ENCODE results near the gene FAM222A.

FAM222A gene

GRCh38 chr12:109731231-109731731 lies 17.7 kb downstream of the FAM222A start:
- Histone ChIP-seq H3K9me3 (ENCODE audit: control insufficient read depth, low read length) (no peaks in the 10 kb centered on the region), H3K4me1 (ENCODE audit: control insufficient read depth, insufficient read depth, low read length) (peaks cover 32% of the 10 kb centered on the region), H3K36me3 (ENCODE audit: control insufficient read depth, insufficient read depth, low read length) (no peaks in the 10 kb centered on the region), H3K27me3 (ENCODE audit: control insufficient read depth, insufficient read depth, low read length, poor library complexity, severe bottlenecking) (no peaks in the 10 kb centered on the region), H3K4me3 (ENCODE audit: insufficient read depth, low read depth, low read length) (no peak overlapping the region), H3K27ac (ENCODE audit: insufficient read depth, low read depth, low read length, poor library complexity, severe bottlenecking) (no peak overlapping the region)
- WGBS, 2 experiments: 83 to 85% methylated on average over 11 of the region's 11 CpGs

DNA sequence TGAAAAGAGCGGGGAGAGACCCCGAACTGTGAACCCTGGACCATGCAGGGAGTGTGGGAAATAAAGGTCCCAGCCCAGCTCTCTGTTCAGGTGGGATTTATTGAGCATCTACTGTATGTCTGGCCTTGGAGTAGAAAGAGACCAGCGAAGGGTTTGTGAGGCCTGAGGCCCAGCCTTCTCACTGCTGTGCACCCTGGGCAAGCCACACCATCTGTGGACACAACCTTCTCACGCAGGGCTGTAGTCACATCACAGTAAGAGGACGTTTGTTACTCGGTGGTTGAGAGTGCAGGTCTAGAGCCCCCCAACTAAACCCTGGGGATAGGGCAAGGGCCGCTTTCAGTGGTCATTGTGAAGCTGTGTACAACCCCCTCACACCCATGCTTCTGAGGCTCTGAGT lies 18.2 kb downstream of the FAM222A start:
- WGBS, 2 experiments: 92 to 95% methylated on average over 7 of the region's 7 CpGs
- Histone ChIP-seq H3K27me3 (ENCODE audit: control insufficient read depth, insufficient read depth, low read length, poor library complexity, severe bottlenecking) (no peaks in the 10 kb centered on the region), H3K27ac (ENCODE audit: insufficient read depth, low read depth, low read length, poor library complexity, severe bottlenecking) (no peak overlapping the region), H3K4me3 (ENCODE audit: insufficient read depth, low read depth, low read length) (no peak overlapping the region), H3K4me1 (ENCODE audit: control insufficient read depth, insufficient read depth, low read length) (peaks cover 29% of the 10 kb centered on the region), H3K36me3 (ENCODE audit: control insufficient read depth, insufficient read depth, low read length) (no peaks in the 10 kb centered on the region), H3K9me3 (ENCODE audit: control insufficient read depth, low read length) (no peaks in the 10 kb centered on the region)

DNA sequence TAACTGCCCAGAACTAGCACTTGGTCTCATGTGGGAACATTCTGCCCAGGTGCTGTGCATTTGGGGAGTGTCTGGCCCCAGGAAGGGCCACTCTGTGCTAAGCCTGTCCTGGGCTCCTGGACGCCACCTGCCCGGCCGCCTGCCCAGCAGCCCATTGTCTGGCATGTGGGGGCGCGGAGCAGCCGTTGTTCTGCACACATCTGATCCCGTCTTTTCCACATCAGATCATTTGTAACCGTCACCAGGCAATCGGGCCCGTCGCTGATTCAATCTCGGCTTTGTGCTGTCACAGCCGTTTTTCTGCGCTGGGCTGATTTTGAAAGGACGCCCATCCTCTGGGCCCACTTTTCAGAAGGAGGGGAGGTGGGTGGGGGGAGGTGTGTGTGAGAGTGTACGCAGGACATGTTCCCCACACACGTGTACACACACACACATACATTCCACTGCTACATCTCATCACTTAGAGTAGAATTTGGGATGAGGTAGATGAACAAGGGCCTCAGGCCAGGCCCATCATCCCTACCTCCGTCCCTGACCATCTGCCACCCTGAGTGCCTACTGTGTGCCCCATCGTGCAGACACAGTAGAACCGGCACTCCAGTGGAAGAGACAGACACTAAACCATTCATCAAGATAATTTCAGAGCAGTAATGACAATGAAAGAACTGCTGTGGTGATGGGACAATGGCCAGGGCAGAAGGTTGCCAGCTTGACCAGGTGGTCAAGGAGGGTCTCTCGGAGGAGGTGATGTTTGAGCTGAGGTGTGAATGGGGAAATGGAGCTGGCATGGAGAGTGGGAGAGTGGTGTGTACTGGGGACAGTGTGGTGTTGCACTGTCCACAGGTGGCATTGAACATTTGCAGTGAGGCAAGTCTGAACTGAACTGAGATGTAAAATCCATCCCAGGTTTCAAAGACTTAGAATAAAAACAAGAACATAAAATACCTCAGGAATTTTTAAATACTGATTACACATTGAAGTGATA lies 19.0 kb downstream of the FAM222A start:
- H3K36me3 ChIP-seq (ENCODE audit: control insufficient read depth, insufficient read depth, low read length): no peaks in the 10 kb centered on the region
- WGBS, 2 experiments: 92 to 94% methylated on average over 18 to 19 of the region's 21 CpGs
- no peak overlapping the region for H3K4me3 ChIP-seq (ENCODE audit: insufficient read depth, low read depth, low read length)
- no peaks in the 10 kb centered on the region for H3K9me3 ChIP-seq (ENCODE audit: control insufficient read depth, low read length)
- no peak overlapping the region for H3K27ac ChIP-seq (ENCODE audit: insufficient read depth, low read depth, low read length, poor library complexity, severe bottlenecking)
- H3K27me3 ChIP-seq (ENCODE audit: control insufficient read depth, insufficient read depth, low read length, poor library complexity, severe bottlenecking): no peaks in the 10 kb centered on the region
- peaks cover 22% of the 10 kb centered on the region for H3K4me1 ChIP-seq (ENCODE audit: control insufficient read depth, insufficient read depth, low read length)

DNA sequence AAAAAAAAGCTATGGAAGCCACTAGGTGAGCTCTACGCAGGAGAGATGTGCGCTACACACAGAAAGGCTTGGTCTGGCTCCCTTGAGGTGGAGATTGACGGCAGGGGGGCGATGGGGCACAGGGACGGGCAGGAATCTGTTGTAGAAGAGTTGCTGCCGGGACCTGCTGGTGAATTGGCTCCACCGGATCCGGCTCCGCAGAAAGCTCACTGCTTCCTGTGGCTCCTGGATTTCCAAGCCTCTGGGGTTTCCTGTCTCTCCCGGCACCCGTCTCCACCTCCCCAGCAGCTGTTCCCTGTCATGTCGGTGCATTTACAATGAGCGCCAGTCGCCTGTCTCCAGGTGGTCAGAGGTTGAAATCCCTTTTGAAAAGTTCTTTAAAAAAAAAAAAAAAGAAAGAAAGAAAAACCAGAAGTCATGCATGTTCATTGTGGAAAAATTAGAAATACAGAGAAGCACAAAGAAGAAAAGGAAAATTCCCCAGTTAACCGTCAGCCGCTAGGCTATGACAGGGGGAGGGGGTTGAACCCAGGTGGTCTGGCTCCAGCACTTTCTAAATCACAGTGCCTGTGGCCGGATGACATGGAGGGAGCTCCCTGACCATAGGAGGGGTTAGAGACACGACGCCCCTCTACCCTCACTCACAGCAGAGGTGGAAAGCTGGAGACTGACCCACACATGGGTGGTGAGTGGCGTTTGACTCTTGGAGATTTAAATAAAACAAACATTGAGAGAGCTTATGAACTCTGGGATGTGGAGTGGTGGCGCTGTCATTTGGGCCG lies 20.8 kb downstream of the FAM222A start:
- Histone ChIP-seq H3K36me3 (ENCODE audit: control insufficient read depth, insufficient read depth, low read length) (no peaks in the 10 kb centered on the region), H3K27me3 (ENCODE audit: control insufficient read depth, insufficient read depth, low read length, poor library complexity, severe bottlenecking) (no peaks in the 10 kb centered on the region), H3K9me3 (ENCODE audit: control insufficient read depth, low read length) (no peaks in the 10 kb centered on the region), H3K27ac (ENCODE audit: insufficient read depth, low read depth, low read length, poor library complexity, severe bottlenecking) (no peak overlapping the region), H3K4me3 (ENCODE audit: insufficient read depth, low read depth, low read length) (no peak overlapping the region), H3K4me1 (ENCODE audit: control insufficient read depth, insufficient read depth, low read length) (peaks cover 27% of the 10 kb centered on the region)
- 16% methylated on average over 22 of the region's 22 CpGs for WGBS, 2 experiments

DNA sequence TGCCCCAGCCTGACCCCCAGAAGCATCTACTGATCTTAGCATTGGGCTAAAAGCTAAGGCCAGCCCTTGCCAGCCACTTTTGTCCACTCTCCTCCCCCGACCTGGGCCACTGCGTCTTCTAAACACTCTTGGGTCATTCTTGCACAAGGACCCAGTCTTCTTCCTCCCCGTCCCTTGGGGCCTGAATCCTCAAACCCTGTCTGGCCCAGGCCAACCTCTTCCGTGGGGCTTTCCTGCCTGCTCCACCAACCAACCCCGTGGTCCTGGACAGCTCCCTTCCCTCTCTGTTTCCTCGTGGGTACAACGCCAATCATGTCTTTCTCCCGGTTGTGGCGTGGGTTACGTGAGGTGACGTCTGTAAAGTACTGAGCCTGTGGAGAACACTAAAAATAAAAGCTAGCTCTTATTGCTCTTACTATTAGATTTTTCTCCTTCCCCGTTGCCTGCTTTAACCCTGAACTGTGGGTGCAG lies 21.5 kb downstream of the FAM222A start:
- no peak overlapping the region for H3K27ac ChIP-seq (ENCODE audit: insufficient read depth, low read depth, low read length, poor library complexity, severe bottlenecking)
- peaks cover 30% of the 10 kb centered on the region for H3K4me1 ChIP-seq (ENCODE audit: control insufficient read depth, insufficient read depth, low read length)
- 71 to 76% methylated on average over 12 of the region's 12 CpGs for WGBS, 2 experiments

DNA sequence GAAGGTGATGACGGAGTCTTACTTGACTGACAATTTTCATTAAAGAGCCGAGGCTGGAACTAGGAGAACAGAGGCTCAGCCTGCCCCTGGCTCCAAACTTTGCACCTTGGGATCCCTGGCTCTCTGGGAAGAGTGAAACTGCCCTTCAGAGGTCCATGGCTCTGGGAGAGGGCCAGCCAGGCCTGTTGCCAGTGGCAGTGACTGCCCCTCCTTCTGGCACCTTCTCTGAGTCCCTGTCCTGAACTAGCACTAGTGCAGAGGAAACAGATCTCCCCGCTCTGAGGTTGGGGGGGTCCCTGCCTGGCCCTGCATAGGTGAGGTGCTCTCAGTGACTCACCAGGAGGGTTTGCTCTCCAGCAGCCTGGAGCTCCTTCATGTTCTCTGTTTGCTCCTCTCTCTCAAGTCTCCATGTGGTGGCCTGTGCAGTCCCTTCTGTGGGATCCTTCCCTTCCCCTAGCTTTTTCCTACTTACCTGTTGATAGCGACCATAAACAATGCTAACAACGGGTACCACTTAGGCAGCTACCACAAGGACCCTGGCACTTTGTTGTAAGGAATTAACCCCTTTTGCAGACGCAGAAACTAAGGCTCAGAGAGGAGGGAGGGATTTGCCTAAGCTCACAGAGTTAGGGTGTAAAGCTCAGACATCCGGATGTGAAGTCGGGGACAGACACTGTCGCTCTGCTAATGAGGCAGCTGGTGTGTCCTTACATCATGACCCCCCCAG lies 22.4 kb downstream of the FAM222A start:
- H3K27ac ChIP-seq (ENCODE audit: insufficient read depth, low read depth, low read length, poor library complexity, severe bottlenecking): no peak overlapping the region
- no peaks in the 10 kb centered on the region for H3K27me3 ChIP-seq (ENCODE audit: control insufficient read depth, insufficient read depth, low read length, poor library complexity, severe bottlenecking)
- 75 to 76% methylated on average over 9 of the region's 9 CpGs for WGBS, 2 experiments
- no peaks in the 10 kb centered on the region for H3K9me3 ChIP-seq (ENCODE audit: control insufficient read depth, low read length)
- no peaks in the 10 kb centered on the region for H3K36me3 ChIP-seq (ENCODE audit: control insufficient read depth, insufficient read depth, low read length)
- peaks cover 27% of the 10 kb centered on the region for H3K4me1 ChIP-seq (ENCODE audit: control insufficient read depth, insufficient read depth, low read length)
- H3K4me3 ChIP-seq (ENCODE audit: insufficient read depth, low read depth, low read length): no peak overlapping the region

More for the DNA sequence above, 21.5 kb downstream of the FAM222A start:
- H3K4me3 ChIP-seq (ENCODE audit: insufficient read depth, low read depth, low read length): no peak overlapping the region
- H3K27me3 ChIP-seq (ENCODE audit: control insufficient read depth, insufficient read depth, low read length, poor library complexity, severe bottlenecking): no peaks in the 10 kb centered on the region
- H3K36me3 ChIP-seq (ENCODE audit: control insufficient read depth, insufficient read depth, low read length): no peaks in the 10 kb centered on the region
- H3K9me3 ChIP-seq (ENCODE audit: control insufficient read depth, low read length): no peaks in the 10 kb centered on the region

- WGBS, 2 experiments: 23% methylated on average over 12 of the region's 12 CpGs
- Histone ChIP-seq H3K4me1 (ENCODE audit: control insufficient read depth, insufficient read depth, low read length) (peaks cover 27% of the 10 kb centered on the region), H3K36me3 (ENCODE audit: control insufficient read depth, insufficient read depth, low read length) (no peaks in the 10 kb centered on the region), H3K27me3 (ENCODE audit: control insufficient read depth, insufficient read depth, low read length, poor library complexity, severe bottlenecking) (no peaks in the 10 kb centered on the region), H3K9me3 (ENCODE audit: control insufficient read depth, low read length) (no peaks in the 10 kb centered on the region), H3K27ac (ENCODE audit: insufficient read depth, low read depth, low read length, poor library complexity, severe bottlenecking) (no peak overlapping the region), H3K4me3 (ENCODE audit: insufficient read depth, low read depth, low read length) (no peak overlapping the region)
Observed at GRCh38 chr12:109736552-109737108, 23.0 kb downstream of the FAM222A start.

DNA sequence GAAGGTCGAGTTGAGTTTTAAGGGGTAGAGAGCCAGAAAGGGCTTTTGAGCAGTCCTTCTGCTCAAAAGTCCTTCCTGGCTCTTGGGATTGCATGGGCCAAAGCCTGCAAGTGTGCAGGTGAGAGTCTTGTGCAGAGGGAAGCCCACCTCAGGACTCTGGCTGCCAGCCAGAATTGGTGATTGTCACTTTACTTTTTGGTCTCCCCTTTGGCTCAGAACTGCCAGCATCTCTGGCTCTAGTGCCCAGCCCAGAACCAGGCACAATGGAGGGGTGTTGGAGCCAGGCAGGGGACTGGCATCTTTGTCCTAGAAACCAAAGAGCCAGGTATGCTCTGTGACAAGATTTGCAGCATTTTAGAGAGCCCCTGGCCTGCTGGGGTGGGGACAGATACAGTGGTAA lies 23.5 kb downstream of the FAM222A start:
- no peaks in the 10 kb centered on the region for H3K9me3 ChIP-seq (ENCODE audit: control insufficient read depth, low read length)
- peaks cover 27% of the 10 kb centered on the region for H3K4me1 ChIP-seq (ENCODE audit: control insufficient read depth, insufficient read depth, low read length)
- WGBS, 2 experiments: 3% methylated on average over 1 of the region's 1 CpG
- H3K27me3 ChIP-seq (ENCODE audit: control insufficient read depth, insufficient read depth, low read length, poor library complexity, severe bottlenecking): no peaks in the 10 kb centered on the region
- H3K27ac ChIP-seq (ENCODE audit: insufficient read depth, low read depth, low read length, poor library complexity, severe bottlenecking): no peak overlapping the region
- no peaks in the 10 kb centered on the region for H3K36me3 ChIP-seq (ENCODE audit: control insufficient read depth, insufficient read depth, low read length)
- H3K4me3 ChIP-seq (ENCODE audit: insufficient read depth, low read depth, low read length): no peak overlapping the region

DNA sequence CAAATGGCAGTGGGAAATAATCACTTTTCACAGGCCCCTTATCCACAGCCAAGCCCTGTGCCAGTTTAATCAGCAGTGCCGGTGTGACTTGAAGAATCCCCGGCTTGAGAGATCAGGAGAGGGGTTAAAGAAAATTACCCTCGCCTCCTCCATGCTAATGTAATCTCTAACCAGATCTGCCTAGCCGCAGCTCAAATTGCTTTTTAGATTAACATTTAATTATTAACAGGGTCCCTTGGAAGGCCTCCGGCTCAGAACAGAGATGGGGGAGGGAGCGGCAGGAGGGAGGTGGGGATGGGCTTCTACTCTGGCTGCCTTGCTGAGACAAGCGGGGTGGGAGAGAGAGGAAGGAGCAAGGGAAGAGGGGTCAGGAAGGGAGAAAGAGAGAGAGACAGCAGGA lies 24.0 kb downstream of the FAM222A start:
- H3K27me3 ChIP-seq (ENCODE audit: control insufficient read depth, insufficient read depth, low read length, poor library complexity, severe bottlenecking): no peaks in the 10 kb centered on the region
- H3K9me3 ChIP-seq (ENCODE audit: control insufficient read depth, low read length): no peaks in the 10 kb centered on the region
- no peaks in the 10 kb centered on the region for H3K36me3 ChIP-seq (ENCODE audit: control insufficient read depth, insufficient read depth, low read length)
- peaks cover 27% of the 10 kb centered on the region for H3K4me1 ChIP-seq (ENCODE audit: control insufficient read depth, insufficient read depth, low read length)
- H3K4me3 ChIP-seq (ENCODE audit: insufficient read depth, low read depth, low read length): no peak overlapping the region
- 66 to 70% methylated on average over 6 of the region's 7 CpGs for WGBS, 2 experiments
- no peak overlapping the region for H3K27ac ChIP-seq (ENCODE audit: insufficient read depth, low read depth, low read length, poor library complexity, severe bottlenecking)
